GM06990 (cell line): Measurements from ENCODE around the gene TMC2.

ENCODE experiments used
- DNase-seq: peaks from one replicate; pipeline ENCODE4 v3.0.0-alpha.2; 2011; ENCODE audit not compliant: insufficient read length; ENCODE audit errors: extremely low read depth
- H3K27me3 ChIP-seq: replicated peaks from 2 replicates; pipeline ENCODE4 v1.6.0; 2011; ENCODE audit warnings: low read length; ENCODE audit not compliant: control insufficient read depth, insufficient read depth
- H3K36me3 ChIP-seq: 2 replicates; pipeline ENCODE4 v1.5.1; 2011; ENCODE audit warnings: low read length; ENCODE audit not compliant: control insufficient read depth, insufficient read depth
- H3K4me3 ChIP-seq: replicated peaks from 2 replicates; pipeline ENCODE4 v1.5.1; 2011; ENCODE audit warnings: low read depth, mild to moderate bottlenecking, control low read depth, low read length
- TF ChIP-seq, protein P1 (sequence below): IDR thresholded peaks from 2 replicates; pipeline ENCODE4 v1.5.1; 2011; ENCODE audit warnings: low read length, control low read depth, mild to moderate bottlenecking, inconsistent platforms; ENCODE audit not compliant: insufficient read depth, poor library complexity, severe bottlenecking

Gene TMC2

DNA sequence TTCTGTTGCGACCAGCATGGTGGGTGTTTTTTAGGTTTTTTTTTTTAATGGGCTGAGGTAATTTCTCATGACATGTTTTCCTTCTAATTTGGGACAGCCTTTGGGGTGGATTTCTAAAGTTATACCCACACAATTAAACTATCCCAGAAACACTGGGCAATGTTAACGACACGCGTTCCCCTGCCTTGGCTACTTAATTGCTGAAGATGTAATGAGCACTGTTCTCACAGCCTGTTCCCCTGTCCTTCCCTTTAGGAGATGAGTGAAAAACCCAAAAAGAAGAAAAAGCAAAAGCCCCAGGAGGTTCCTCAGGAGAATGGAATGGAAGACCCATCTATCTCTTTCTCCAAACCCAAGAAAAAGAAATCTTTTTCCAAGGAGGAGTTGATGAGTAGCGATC is 121.3 kb downstream of the TMC2 start:
- no peaks in the 10 kb centered on the region for H3K27me3 ChIP-seq
- H3K4me3 ChIP-seq, result no peak overlapping the region
- TF ChIP-seq, protein P1, sequence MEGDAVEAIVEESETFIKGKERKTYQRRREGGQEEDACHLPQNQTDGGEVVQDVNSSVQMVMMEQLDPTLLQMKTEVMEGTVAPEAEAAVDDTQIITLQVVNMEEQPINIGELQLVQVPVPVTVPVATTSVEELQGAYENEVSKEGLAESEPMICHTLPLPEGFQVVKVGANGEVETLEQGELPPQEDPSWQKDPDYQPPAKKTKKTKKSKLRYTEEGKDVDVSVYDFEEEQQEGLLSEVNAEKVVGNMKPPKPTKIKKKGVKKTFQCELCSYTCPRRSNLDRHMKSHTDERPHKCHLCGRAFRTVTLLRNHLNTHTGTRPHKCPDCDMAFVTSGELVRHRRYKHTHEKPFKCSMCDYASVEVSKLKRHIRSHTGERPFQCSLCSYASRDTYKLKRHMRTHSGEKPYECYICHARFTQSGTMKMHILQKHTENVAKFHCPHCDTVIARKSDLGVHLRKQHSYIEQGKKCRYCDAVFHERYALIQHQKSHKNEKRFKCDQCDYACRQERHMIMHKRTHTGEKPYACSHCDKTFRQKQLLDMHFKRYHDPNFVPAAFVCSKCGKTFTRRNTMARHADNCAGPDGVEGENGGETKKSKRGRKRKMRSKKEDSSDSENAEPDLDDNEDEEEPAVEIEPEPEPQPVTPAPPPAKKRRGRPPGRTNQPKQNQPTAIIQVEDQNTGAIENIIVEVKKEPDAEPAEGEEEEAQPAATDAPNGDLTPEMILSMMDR, result no peak
- peaks cover 49% of the 10 kb centered on the region for H3K36me3 ChIP-seq
- no peak for DNase-seq

DNA sequence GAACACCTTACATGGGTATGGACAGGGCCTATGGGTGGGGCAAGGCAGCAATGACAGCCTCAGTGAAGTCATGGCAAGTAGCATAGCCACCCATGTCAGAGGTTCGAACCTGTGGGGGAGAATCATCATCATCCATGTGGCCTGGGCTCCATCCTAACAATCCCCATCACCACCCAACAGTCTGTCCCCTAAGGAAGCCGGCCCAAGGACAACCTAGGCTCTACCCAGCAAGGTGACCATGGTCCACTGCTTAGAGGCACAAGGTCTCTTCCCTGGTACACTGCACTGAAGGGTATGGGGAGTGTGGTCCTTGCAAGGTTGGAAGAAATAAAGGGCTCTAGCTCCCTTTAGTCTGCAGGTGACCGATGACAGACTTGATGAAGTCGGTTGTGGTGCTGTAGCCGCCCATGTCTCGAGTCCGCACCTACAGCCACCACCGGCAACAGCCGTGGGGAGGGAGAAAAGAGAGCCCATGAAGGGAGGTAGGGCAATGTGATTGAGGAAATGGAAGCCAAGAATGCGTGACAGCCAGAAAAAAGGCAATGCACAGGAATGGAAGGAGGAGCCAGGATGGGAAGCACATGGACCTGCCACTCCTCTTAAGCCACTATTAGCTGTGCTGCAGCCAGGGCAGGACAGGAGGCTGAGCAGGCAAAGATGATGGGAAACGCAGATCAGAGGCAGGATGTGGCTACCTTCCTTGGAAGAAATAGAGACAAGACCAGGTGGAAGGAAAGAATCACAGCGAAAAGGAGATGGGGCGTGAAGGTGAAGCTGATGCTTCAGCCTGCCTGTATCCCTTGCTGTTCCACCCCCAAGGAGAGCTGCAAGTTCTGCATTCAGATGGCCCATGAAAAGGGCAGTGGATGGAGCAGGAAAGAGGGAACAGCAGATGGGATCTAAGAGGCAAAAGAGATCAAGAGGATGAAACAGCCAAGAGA is 122.3 kb downstream of the TMC2 start:
- H3K4me3 ChIP-seq, result no peak overlapping the region
- no peaks in the 10 kb centered on the region for H3K27me3 ChIP-seq
- DNase-seq, result no peak
- H3K36me3 ChIP-seq, result peaks cover 49% of the 10 kb centered on the region
- TF ChIP-seq, protein P1, result no peak

DNA sequence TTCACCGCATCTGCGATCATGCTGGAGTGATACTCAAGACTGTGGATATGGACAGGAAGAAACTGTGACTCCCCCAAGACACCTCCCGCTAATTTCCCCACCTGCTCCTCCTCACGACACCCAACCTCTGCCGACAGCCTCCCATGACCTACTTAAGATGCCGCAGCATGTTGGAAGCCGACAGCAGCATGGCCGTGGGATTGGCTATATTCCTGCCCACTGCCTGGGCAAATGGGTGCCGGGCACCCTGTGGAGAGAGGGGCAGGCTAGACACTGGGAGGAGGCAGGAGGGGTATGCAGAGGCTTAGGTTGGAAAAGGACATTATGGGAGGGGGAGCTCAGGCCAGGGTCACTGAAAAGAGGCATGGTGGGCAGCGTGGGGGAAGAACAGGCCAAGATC is 123.2 kb downstream of the TMC2 start:
- peaks cover 42% of the 10 kb centered on the region for H3K36me3 ChIP-seq
- DNase-seq, result no peak
- no peak overlapping the region for H3K4me3 ChIP-seq
- no peaks in the 10 kb centered on the region for H3K27me3 ChIP-seq
- TF ChIP-seq, protein P1, result no peak

DNA sequence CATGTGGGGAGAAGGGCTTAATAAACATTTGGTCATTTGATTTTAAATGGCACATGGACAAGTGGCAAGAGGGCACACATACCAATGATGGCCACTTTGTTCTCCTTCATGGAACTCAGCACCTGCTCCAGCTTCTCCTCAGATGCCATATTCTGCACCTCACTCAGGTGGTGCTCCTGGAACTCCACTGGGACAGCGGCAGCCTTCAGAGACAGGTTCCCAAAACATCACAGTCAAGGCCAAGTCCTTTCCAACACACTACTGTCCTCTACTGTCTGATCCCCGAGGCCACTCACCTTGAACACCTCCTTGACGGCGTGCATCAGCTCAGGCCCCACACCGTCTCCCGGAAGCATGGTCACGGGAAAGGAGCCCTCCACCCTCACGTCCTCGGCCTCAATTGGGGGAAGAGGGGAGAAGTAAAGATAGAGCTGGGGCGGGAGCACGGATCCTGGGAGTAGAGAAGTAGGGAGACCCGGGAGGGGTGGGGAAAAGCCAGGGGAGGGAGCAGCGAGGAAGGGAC is 127.1 kb downstream of the TMC2 start:
- TF ChIP-seq, protein P1, result no peak
- peaks cover 8% of the 10 kb centered on the region for H3K36me3 ChIP-seq
- no peak for DNase-seq
- H3K27me3 ChIP-seq, result no peaks in the 10 kb centered on the region
- H3K4me3 ChIP-seq, result peak overlapping the region; percentile 76

DNA sequence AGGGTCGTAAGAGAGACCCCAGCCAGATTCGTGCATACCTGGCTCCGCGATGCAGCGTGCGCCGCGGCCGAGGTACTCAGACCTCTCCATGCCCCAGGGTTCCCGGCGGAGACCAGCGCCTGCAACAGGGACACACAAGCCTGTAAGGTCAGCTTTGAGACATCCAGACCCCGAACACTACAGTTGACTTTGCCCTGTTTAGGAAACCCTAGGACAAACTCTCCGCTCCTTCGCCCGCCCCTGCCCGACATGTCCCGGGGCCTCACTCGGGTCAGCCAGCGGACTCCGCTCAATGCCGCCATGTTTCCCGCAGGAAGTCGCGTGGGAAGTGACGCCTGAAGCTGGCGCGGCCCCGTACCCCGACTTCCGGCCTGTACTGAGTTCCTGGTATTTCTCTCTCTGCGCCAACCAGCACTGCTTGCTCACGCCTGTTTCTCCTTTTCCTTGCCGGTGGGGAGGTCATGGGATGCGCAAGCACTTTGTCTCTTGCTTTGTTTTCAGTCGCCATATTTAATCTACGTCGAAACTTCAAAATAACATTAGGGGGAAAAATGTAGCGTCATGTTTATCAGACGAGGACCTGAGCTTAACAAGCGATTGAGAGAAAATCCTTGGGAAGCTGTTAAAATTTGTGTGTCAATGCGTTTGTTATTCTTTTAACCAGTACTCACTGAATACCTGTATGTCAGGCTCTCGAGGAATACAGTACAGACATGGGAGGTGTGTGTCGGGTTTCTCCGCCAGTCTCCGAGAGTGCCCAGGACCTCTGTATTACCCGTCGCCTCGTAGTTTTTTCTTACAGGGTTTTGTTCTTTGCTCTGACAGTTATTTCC is 127.7 kb downstream of the TMC2 start, which contains the start of gene IDH3B:
Gene IDH3B, minus strand, starts transcription at position 330 of the 833 bp plus-strand sequence. Its CDS starts 28 bp downstream, at position 302.
- Histone ChIP-seq H3K27me3 (no peaks in the 10 kb centered on the region), H3K36me3 (peaks cover 5% of the 10 kb centered on the region), H3K4me3 (peak within 1 kb of the TSS; percentile 76)
- TF ChIP-seq, protein P1, result no peak
- peak; percentile 86 for DNase-seq
